HK-2 (cell line): Measurements from ENCODE around the gene CRACR2B.

Source experiments
- DNase-seq: peaks from one replicate; pipeline ENCODE4 v3.0.0-alpha.2; 2018; ENCODE audit not compliant: unreplicated experiment

Gene CRACR2B

GRCh38 chr11:826227-826621, 1.5 kb upstream of the CRACR2B start:
- DNase-seq = no peak

GRCh38 chr11:826836-827145, 928 bp upstream of the CRACR2B start:
- DNase-seq = no peak

GRCh38 chr11:827146-827896, 398 bp upstream of the CRACR2B start:
- no peak for DNase-seq

- DNase-seq = no peak
These were observed 922 bp downstream of the CRACR2B start for GRCh38 chr11:828506-829175.

- DNase-seq = peak; percentile 72
These were observed 1.6 kb downstream of the CRACR2B start for GRCh38 chr11:829176-829846.

GRCh38 chr11:829847-830294, 2.2 kb downstream of the CRACR2B start:
- no peak for DNase-seq

- peak; percentile 84 for DNase-seq
These were observed 2.8 kb downstream of the CRACR2B start for GRCh38 chr11:830295-831117.

GRCh38 chr11:831118-831864, 3.6 kb downstream of the CRACR2B start:
- peak; percentile 60 for DNase-seq

GRCh38 chr11:831961-832528, 4.3 kb downstream of the CRACR2B start:
- no peak for DNase-seq

GRCh38 chr11:832529-833113, 4.9 kb downstream of the CRACR2B start, which contains the start of gene CD151:
Gene CD151, plus strand, starts transcription at chr11:832952. Its CDS starts 3,118 bp downstream, at chr11:836070.
- DNase-seq = peak; percentile 62

GRCh38 chr11:833114-833791, 5.5 kb downstream of the CRACR2B start:
- peak; percentile 59 for DNase-seq

GRCh38 chr11:833849-834311, 6.2 kb downstream of the CRACR2B start:
- no peak for DNase-seq

- DNase-seq = peak; percentile 88
These were observed 6.9 kb downstream of the CRACR2B start for GRCh38 chr11:834371-835316.

- DNase-seq = no peak
These were observed 8.6 kb downstream of the CRACR2B start for GRCh38 chr11:836274-836673.

- DNase-seq = no peak
These were observed 9.0 kb downstream of the CRACR2B start for GRCh38 chr11:836700-837099.

- DNase-seq = no peak
These were observed 9.7 kb downstream of the CRACR2B start for GRCh38 chr11:837189-837989.

GRCh38 chr11:837990-838307, 10.2 kb downstream of the CRACR2B start:
- DNase-seq = no peak
